Mesenchymal stem cell (in vitro differentiated cells and primary cell): ENCODE data around the gene GOLGA8H.
"Not testable (repeated sequence)": the region's sequence is repeated elsewhere in the genome, so short reads cannot be mapped to it uniquely, and the experiment has no call there.

Experiments used
- DNase-seq: peaks from one replicate; pipeline ENCODE4 v3.0.0-alpha.2; 2013
- H2AFZ ChIP-seq: one replicate; pipeline ENCODE4 v1.6.1; 2013; ENCODE audit warnings: low read depth, mild to moderate bottlenecking, control low read depth, inconsistent platforms, low read length, moderate library complexity
- H2AK5ac ChIP-seq: 2 replicates; pipeline ENCODE4 v1.6.1; 2013; ENCODE audit warnings: low read length, moderate library complexity, mild to moderate bottlenecking, inconsistent platforms; ENCODE audit not compliant: severe bottlenecking
- H2BK120ac ChIP-seq: one replicate; pipeline ENCODE4 v1.6.1; 2013; ENCODE audit warnings: low read depth, mild to moderate bottlenecking, inconsistent platforms, low read length, moderate library complexity
- H2BK12ac ChIP-seq, 2 experiments: one replicate each; pipeline ENCODE4 v1.6.1; 2013; ENCODE audit warnings: inconsistent platforms in 2 of 2, low read length in 2 of 2, mild to moderate bottlenecking in 2 of 2, moderate library complexity in 2 of 2, control low read depth in 1 of 2
- H2BK15ac ChIP-seq: one replicate; pipeline ENCODE4 v1.6.1; 2013; ENCODE audit warnings: mild to moderate bottlenecking, low read depth, inconsistent platforms; ENCODE audit not compliant: poor library complexity, severe bottlenecking
- H2BK5ac ChIP-seq: 2 replicates; pipeline ENCODE4 v1.6.1; 2013; ENCODE audit warnings: low read depth, mild to moderate bottlenecking, low read length, control low read depth, inconsistent platforms; ENCODE audit not compliant: poor library complexity, severe bottlenecking
- H3K14ac ChIP-seq, 2 experiments: one replicate each; pipeline ENCODE4 v1.6.1; 2013; ENCODE audit warnings: inconsistent platforms in 2 of 2, low read length in 2 of 2, control low read depth in 1 of 2, mild to moderate bottlenecking in 1 of 2, moderate library complexity in 1 of 2
- H3K18ac ChIP-seq, 2 experiments: one replicate each; pipeline ENCODE4 v1.6.1; 2013; ENCODE audit warnings: inconsistent platforms in 2 of 2, low read length in 2 of 2, control low read depth in 1 of 2, low read depth in 1 of 2, mild to moderate bottlenecking in 1 of 2
- H3K23ac ChIP-seq, 2 experiments: one replicate each; pipeline ENCODE4 v1.6.1; 2013; ENCODE audit warnings: inconsistent platforms in 2 of 2, low read length in 2 of 2, mild to moderate bottlenecking in 2 of 2, moderate library complexity in 2 of 2, control low read depth in 1 of 2
- H3K27ac ChIP-seq: 2 replicates; pipeline ENCODE4 v1.5.1; 2013; ENCODE audit warnings: mild to moderate bottlenecking, moderate library complexity, low read length, control low read depth, inconsistent platforms; ENCODE audit not compliant: poor library complexity, severe bottlenecking
- H3K27me3 ChIP-seq, 2 experiments: 2 replicates each; pipeline versions ENCODE4 v1.6.1 to v1.7.0; 2013; ENCODE audit warnings: low read length in 2 of 2, mild to moderate bottlenecking in 2 of 2, moderate library complexity in 2 of 2, control low read depth in 1 of 2, inconsistent platforms in 1 of 2; ENCODE audit not compliant: control insufficient read depth in 1 of 2, insufficient read depth in 1 of 2
- H3K36me3 ChIP-seq, 2 experiments: 2 replicates each; pipeline versions ENCODE4 v1.6.1 to v1.7.0; 2013; ENCODE audit warnings: low read length in 2 of 2, control low read depth in 1 of 2, inconsistent platforms in 1 of 2, low read depth in 1 of 2, mild to moderate bottlenecking in 1 of 2; ENCODE audit not compliant: insufficient read depth in 2 of 2, control insufficient read depth in 1 of 2
- H3K4ac ChIP-seq, 2 experiments: one replicate each; pipeline ENCODE4 v1.6.1; 2013; ENCODE audit warnings: inconsistent platforms in 2 of 2, low read length in 2 of 2, mild to moderate bottlenecking in 2 of 2, moderate library complexity in 2 of 2, control low read depth in 1 of 2, low read depth in 1 of 2
- H3K4me1 ChIP-seq: 2 replicates; pipeline ENCODE4 v1.6.1; 2013; ENCODE audit warnings: low read depth, low read length, control low read depth; ENCODE audit not compliant: control insufficient read depth, insufficient read depth
- H3K4me2 ChIP-seq: 2 replicates; pipeline ENCODE4 v1.6.1; 2013; ENCODE audit warnings: low read length, mild to moderate bottlenecking, inconsistent platforms; ENCODE audit not compliant: poor library complexity, severe bottlenecking
- H3K4me3 ChIP-seq, 2 experiments: 2 replicates each; pipeline versions ENCODE4 v1.5.1 to v1.7.0; 2013; ENCODE audit warnings: low read length in 2 of 2, mild to moderate bottlenecking in 2 of 2, control low read depth in 1 of 2, low read depth in 1 of 2; ENCODE audit not compliant: insufficient read depth in 1 of 2
- H3K79me1 ChIP-seq: replicated peaks from 2 replicates; pipeline ENCODE4 v1.6.1; 2013; ENCODE audit warnings: mild to moderate bottlenecking, control low read depth, low read length, inconsistent platforms; ENCODE audit not compliant: poor library complexity, severe bottlenecking
- H3K9ac ChIP-seq: 2 replicates; pipeline ENCODE4 v1.7.0; 2013; ENCODE audit warnings: mild to moderate bottlenecking, low read length, moderate library complexity
- H3K9me3 ChIP-seq: 2 replicates; pipeline ENCODE4 v1.7.0; 2013; ENCODE audit warnings: mild to moderate bottlenecking, low read length; ENCODE audit not compliant: control insufficient read depth
- H4K8ac ChIP-seq: one replicate; pipeline ENCODE4 v1.6.1; 2013; ENCODE audit warnings: inconsistent platforms, mild to moderate bottlenecking, low read length, moderate library complexity
- H4K91ac ChIP-seq: one replicate; pipeline ENCODE4 v1.6.1; 2013; ENCODE audit warnings: mild to moderate bottlenecking, low read length, inconsistent platforms
- WGBS: methylation state at CpG from one replicate; pipeline ENCODE4 v1.1.7; 2013; ENCODE audit warnings: mixed read lengths; 5-methylcytosine and 5-hydroxymethylcytosine counted together

The GOLGA8H gene

DNA sequence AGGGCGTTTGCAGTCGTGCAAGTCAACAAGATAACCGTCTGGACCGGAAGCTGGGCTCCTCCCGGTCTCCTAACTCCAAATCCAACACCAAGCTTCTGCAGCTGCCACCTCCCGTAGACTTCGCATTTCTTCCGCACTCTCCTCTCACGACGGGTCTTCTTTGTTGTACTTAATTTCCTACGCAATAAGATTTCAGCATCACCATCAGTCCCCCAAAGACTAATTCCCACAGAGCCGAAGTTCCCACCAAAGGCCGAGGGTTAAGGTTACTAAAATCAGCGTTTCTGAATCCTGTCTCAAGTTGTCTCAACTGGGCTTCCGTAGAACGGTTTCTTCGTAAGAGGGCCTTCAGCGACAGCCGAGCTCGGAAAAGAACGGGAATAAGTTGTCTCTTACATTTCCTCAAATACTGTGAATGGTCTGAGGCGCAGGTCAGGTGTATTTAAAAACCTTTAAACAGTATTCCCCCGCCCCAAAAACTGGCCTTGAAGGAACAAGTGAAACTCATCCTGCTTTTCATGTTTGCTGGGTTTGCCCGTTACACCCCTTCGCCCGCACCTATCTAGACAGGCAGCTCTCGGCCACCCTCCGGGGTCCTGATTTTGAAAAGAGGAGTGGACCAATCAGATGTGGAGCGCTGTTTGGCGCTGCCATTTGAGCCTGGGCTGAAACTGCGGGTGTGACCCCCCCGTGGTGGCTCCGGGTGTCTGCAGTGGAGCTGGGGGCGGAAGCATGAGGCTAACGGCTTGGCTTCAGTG lies 21.8 kb downstream of the GOLGA8H start, which contains the start of gene ARHGAP11B:
Gene ARHGAP11B (plus strand): TSS at position 693 of the 758 bp plus-strand sequence.
- not testable (repeated sequence) for H3K4ac ChIP-seq, H2BK12ac ChIP-seq, H3K36me3 ChIP-seq, H2BK5ac ChIP-seq, H4K91ac ChIP-seq, H3K79me1 ChIP-seq, H3K4me1 ChIP-seq, H2BK15ac ChIP-seq, H4K8ac ChIP-seq, H3K9me3 ChIP-seq, H2AK5ac ChIP-seq, H3K14ac ChIP-seq, H3K27me3 ChIP-seq
- Histone ChIP-seq H3K9ac (peak within 1 kb of the TSS; percentile 93), H2AFZ (peak within 1 kb of the TSS; percentile 81), H3K18ac (peak within 1 kb of the TSS; percentile 34 to 54), H3K4me3 (peak within 1 kb of the TSS; percentile 60 to 81), H3K4me2 (peak within 1 kb of the TSS; percentile 58), H3K23ac (peak within 1 kb of the TSS in 1 of 2 experiments; percentile 69), H2BK120ac (peak within 1 kb of the TSS; percentile 61), H3K27ac (peak within 1 kb of the TSS; percentile 91)
- WGBS: under 1% methylated on average over 17 of the region's 35 CpGs
- peak; percentile 99 for DNase-seq

DNA sequence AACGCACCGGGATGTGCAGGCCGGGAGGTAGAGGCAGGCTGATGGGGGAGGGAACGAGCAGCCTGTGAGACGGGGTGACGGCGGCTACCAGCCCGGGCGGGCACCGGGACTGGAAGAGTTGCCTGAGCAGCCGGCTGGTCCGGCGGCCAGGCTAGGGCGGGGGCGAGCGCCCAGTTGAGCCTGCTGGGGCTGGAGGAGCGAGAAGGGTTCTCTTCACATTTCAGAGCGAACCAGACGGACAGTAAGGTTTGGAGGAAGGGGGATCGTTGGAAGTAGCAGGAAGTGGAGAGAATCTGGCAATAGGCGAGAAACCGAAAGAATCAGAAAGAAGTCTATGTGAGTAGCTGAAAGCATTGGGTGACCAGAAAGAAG lies 22.4 kb downstream of the GOLGA8H start:
- not testable (repeated sequence) for H3K79me1 ChIP-seq, H4K91ac ChIP-seq, H2BK12ac ChIP-seq, H3K27me3 ChIP-seq, H3K36me3 ChIP-seq, H2BK5ac ChIP-seq, H4K8ac ChIP-seq, H3K9me3 ChIP-seq, H2BK120ac ChIP-seq, H2AK5ac ChIP-seq, H2BK15ac ChIP-seq, H3K4me1 ChIP-seq, H3K14ac ChIP-seq, H3K27ac ChIP-seq, H3K4ac ChIP-seq
- peak; percentile 67 for DNase-seq
- Histone ChIP-seq H3K9ac (peak overlapping the region; percentile 93), H3K4me3 (peak overlapping the region; percentile 60 to 81), H2AFZ (peak overlapping the region; percentile 81), H3K4me2 (peak overlapping the region; percentile 58), H3K18ac (peak overlapping the region in 1 of 2 experiments; percentile 34), H3K23ac (peak overlapping the region in 1 of 2 experiments; percentile 69)
- WGBS: under 1% methylated on average over 8 of the region's 22 CpGs

DNA sequence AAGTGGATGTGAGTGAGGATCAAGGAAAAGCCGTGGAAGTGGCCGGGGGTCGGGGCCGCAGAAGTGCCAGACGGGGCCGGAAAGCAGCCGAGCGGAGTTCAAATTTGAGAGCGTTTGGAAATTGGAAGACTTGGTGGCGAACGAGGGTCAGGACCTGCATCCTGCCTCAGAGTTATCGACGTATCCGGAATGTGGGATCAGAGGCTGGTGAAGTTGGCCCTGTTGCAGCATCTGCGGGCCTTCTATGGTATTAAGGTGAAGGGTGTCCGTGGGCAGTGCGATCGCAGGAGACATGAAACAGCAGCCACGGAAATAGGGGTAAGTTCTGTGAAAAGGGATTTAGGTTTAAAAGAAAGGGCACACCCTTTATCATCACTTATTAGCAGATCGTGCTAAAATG lies 22.8 kb downstream of the GOLGA8H start:
- not testable (repeated sequence) for H3K9me3 ChIP-seq, H2BK5ac ChIP-seq, H3K14ac ChIP-seq, H2BK120ac ChIP-seq, H3K79me1 ChIP-seq, H3K27me3 ChIP-seq, H4K91ac ChIP-seq, H2AFZ ChIP-seq, H3K27ac ChIP-seq, H2AK5ac ChIP-seq, H2BK15ac ChIP-seq, DNase-seq, H3K4ac ChIP-seq, H3K23ac ChIP-seq, H3K4me1 ChIP-seq, H4K8ac ChIP-seq, H2BK12ac ChIP-seq, H3K36me3 ChIP-seq, H3K18ac ChIP-seq
- Histone ChIP-seq H3K4me2 (peak overlapping the region; percentile 58), H3K4me3 (peak overlapping the region in 1 of 2 experiments; percentile 81), H3K9ac (peak overlapping the region; percentile 93)
- WGBS: 0% methylated on average over 5 of the region's 20 CpGs

DNA sequence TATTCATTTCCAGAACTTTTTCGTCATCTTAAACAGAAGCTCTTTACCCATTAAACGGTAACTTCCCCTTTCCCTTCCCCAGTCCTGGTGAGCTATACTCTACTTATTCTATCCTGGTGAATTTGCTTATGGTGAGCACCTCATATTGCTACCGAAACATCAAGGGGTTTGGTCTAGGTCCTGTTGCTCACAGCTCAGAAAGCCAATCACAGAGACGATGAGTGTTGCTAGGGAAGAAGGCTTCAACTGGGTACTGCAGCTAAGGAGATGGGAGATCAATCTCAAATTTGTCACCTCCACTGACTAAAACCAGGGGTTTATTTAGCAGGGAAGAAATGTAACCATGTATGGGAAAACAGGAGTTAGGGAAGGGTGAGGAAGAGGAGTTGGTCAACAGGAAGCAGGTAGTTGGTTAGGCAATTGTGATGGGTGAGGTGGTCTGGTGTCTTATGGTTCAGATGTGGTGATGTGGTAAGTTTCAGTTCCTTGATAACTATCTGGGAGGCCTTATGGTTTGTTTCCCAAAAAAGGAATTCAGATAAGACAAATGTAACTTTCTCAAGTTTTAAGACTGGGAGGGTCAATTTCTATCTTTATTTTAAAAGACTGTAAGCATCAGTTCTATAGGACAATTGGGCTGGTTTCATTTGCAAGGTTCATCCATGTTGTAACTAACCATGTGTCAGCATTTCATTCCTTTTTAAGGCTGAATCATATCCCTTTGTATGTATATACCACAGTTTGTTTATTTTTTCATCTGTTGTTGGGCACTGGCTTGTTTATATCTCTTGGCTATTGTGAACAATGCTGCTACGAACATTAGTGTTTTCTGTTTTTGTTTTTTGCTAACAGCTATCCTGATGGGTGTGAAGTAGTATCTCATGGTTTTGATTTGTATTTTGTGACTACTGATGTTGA lies 46.4 kb downstream of the GOLGA8H start:
- Histone ChIP-seq H3K27ac (no peak overlapping the region), H2AFZ (no peak overlapping the region), H3K36me3 (no peaks in the 10 kb centered on the region), H3K9ac (no peak overlapping the region), H3K23ac (no peak overlapping the region), H3K27me3 (no peaks in the 10 kb centered on the region), H4K91ac (no peak overlapping the region), H2BK120ac (no peak overlapping the region), H2AK5ac (no peak overlapping the region), H3K4me1 (no peaks in the 10 kb centered on the region), H3K4me3 (no peak overlapping the region), H3K4ac (no peak overlapping the region), H3K18ac (no peak overlapping the region), H2BK5ac (no peak overlapping the region), H3K9me3 (no peaks in the 10 kb centered on the region), H2BK12ac (no peak overlapping the region), H2BK15ac (no peak overlapping the region), H4K8ac (no peak overlapping the region), H3K79me1 (peaks cover 14% of the 10 kb centered on the region), H3K14ac (no peak overlapping the region), H3K4me2 (no peak overlapping the region)
- DNase-seq: peak; percentile 81
- 79% methylated on average over 4 of the region's 5 CpGs for WGBS
